K562 (cell line): ENCODE measurements around the gene ERF. TPM values are rescaled to one million over a fixed set of nuclear protein-coding genes. Genes with fewer than 3 reads are reported as not detected.

Experiments
- ESRRA ChIP-seq: fragments of 450-650 bp; IDR thresholded peaks from 2 replicates; pipeline ENCODE4 v1.6.1; 2014; ENCODE audit warnings: low read depth, mild to moderate bottlenecking, moderate library complexity, borderline replicate concordance
- IRF2 ChIP-seq: sonication (generic); formaldehyde crosslinking; IDR thresholded peaks from 2 replicates; pipeline ENCODE4 v1.8.1; 2022; ENCODE audit warnings: mild to moderate bottlenecking, missing genetic modification reagents
- MAFG ChIP-seq: fragments of 450-650 bp; conservative IDR thresholded peaks from 2 replicates; pipeline ENCODE4 v1.6.1; 2016; ENCODE audit warnings: missing genetic modification characterization, missing compliant biosample characterization
- MEF2A ChIP-seq: IDR thresholded peaks from 2 replicates; pipeline ENCODE4 v1.6.1; 2011; ENCODE audit warnings: low read depth, mild to moderate bottlenecking, low read length, moderate library complexity; ENCODE audit not compliant: control insufficient read depth
- NR2C1 ChIP-seq, 2 experiments: fragments of 450-650 bp; IDR thresholded peaks; 2 replicates each; pipeline ENCODE4 v1.6.1; 2017; ENCODE audit warnings: mild to moderate bottlenecking in 2 of 2, antibody characterized with exemption in 1 of 2, inconsistent platforms in 1 of 2, missing compliant biosample characterization in 1 of 2, missing genetic modification characterization in 1 of 2
- SRSF3 ChIP-seq: fragments of 200-400 bp; formaldehyde crosslinking; IDR thresholded peaks from 2 replicates; pipeline ENCODE4 v1.6.1; 2016; ENCODE audit warnings: mild to moderate bottlenecking, low read length, moderate library complexity; ENCODE audit not compliant: insufficient read depth
- SUPT5H ChIP-seq: fragments of 450-650 bp; IDR thresholded peaks from 2 replicates; pipeline ENCODE4 v1.6.1; 2016
- TAL1 ChIP-seq: fragments of 450-650 bp; IDR thresholded peaks from 2 replicates; pipeline ENCODE4 v1.6.1; 2016; ENCODE audit warnings: mild to moderate bottlenecking
- TEAD4 ChIP-seq, 2 experiments: sonication (generic) in 1 of 2; formaldehyde crosslinking in 1 of 2; IDR thresholded peaks; 2 replicates each; pipeline versions ENCODE4 v1.6.1 to v1.8.0; 2012 to 2022; ENCODE audit warnings: borderline replicate concordance in 1 of 2, inconsistent platforms in 1 of 2, low read length in 1 of 2, mild to moderate bottlenecking in 1 of 2, missing genetic modification reagents in 1 of 2
- XRCC3 ChIP-seq: fragments of 450-650 bp; IDR thresholded peaks from 2 replicates; pipeline ENCODE4 v1.6.1; 2017; ENCODE audit warnings: mild to moderate bottlenecking, moderate library complexity
- ZNF561 ChIP-seq: fragments of 450-650 bp; formaldehyde crosslinking; conservative IDR thresholded peaks from 2 replicates; pipeline ENCODE4 v1.4.0; 2020; ENCODE audit warnings: mild to moderate bottlenecking, moderate library complexity
- polyA plus RNA-seq, 8 experiments: library from polyadenylated mRNA; depleted of rRNA in 4 of 8; stranded (reverse) in 5 of 8; unstranded in 3 of 8; fragments of >200 nt; fragmentation: Nextera tagmentation in 2 of 8; fragmentation: Illumina TruSeq in 1 of 8; extraction: Ambion mirVana in 2 of 8; extraction: Trizol in 1 of 8; gene quantifications; 2 replicates each; pipeline versions ENCODE4 v1.2.1 to v1.2.3, GENCODE V29; 2011 to 2014; ENCODE audit warnings: inconsistent platforms in 1 of 8, missing spikeins in 1 of 8
- total RNA-seq, 7 experiments: library from RNA; depleted of rRNA in 6 of 7; stranded (reverse); fragments of >200 nt in 6 of 7; fragmentation: Illumina TruSeq in 2 of 7; extraction: Trizol in 2 of 7; gene quantifications; 2 replicates each; pipeline versions ENCODE4 v1.2.1 to v1.2.3, GENCODE V29; 2011 to 2021; ENCODE audit warnings: low replicate concordance in 1 of 7
- TF ChIP-seq, protein P1 (sequence below): sonication (generic); formaldehyde crosslinking; IDR thresholded peaks from 2 replicates; pipeline ENCODE4 v1.8.1; 2023; ENCODE audit warnings: missing genetic modification reagents, mild to moderate bottlenecking, borderline replicate concordance
- TF ChIP-seq, protein P2 (sequence below): fragments of 250-450 bp; sonication (Bioruptor Pico); IDR thresholded peaks from 2 replicates; pipeline ENCODE4 v1.5.1; 2021; ENCODE audit warnings: mild to moderate bottlenecking

The ERF gene
- total and polyA plus RNA-seq, 9 of the 15 experiments (the other 6 are each of a cell fraction or from before 2014, with no cell fraction given) = 0.03 to 75.4 (median 27.0) TPM

DNA sequence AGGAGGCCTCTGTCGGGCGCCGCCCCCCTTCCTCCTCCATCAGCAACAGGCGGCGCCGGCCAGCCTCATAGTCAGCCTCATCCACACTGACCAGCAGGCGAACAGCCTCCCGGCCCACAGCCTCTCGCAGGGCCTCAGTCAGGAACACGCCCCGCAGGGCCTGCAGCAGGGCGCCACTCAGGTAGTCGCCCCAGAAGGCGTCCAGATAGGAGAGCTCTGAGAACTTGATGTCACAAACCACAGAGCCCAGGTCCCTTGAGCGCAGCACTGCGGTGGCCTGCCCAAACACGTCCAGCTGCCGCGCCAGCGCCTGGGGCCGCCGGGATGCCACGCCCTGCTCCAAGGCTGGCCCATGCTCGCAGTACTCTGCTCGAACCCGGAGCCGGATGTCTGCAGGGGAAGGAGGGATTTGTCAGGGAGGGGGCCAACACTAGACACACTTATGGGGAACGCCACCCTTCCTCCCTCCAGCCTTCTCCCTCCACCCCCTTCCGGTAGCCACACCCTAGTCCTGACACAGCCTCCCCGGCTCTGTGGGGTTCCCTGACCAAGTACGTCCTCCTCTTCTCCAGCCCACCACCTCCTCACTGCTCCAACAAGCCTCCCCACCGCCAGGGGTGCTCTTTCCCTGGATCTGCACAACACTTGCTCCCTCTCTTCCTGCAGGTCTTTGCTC lies 55.4 kb downstream of the ERF start (continued):
- TF ChIP-seq, protein P1, sequence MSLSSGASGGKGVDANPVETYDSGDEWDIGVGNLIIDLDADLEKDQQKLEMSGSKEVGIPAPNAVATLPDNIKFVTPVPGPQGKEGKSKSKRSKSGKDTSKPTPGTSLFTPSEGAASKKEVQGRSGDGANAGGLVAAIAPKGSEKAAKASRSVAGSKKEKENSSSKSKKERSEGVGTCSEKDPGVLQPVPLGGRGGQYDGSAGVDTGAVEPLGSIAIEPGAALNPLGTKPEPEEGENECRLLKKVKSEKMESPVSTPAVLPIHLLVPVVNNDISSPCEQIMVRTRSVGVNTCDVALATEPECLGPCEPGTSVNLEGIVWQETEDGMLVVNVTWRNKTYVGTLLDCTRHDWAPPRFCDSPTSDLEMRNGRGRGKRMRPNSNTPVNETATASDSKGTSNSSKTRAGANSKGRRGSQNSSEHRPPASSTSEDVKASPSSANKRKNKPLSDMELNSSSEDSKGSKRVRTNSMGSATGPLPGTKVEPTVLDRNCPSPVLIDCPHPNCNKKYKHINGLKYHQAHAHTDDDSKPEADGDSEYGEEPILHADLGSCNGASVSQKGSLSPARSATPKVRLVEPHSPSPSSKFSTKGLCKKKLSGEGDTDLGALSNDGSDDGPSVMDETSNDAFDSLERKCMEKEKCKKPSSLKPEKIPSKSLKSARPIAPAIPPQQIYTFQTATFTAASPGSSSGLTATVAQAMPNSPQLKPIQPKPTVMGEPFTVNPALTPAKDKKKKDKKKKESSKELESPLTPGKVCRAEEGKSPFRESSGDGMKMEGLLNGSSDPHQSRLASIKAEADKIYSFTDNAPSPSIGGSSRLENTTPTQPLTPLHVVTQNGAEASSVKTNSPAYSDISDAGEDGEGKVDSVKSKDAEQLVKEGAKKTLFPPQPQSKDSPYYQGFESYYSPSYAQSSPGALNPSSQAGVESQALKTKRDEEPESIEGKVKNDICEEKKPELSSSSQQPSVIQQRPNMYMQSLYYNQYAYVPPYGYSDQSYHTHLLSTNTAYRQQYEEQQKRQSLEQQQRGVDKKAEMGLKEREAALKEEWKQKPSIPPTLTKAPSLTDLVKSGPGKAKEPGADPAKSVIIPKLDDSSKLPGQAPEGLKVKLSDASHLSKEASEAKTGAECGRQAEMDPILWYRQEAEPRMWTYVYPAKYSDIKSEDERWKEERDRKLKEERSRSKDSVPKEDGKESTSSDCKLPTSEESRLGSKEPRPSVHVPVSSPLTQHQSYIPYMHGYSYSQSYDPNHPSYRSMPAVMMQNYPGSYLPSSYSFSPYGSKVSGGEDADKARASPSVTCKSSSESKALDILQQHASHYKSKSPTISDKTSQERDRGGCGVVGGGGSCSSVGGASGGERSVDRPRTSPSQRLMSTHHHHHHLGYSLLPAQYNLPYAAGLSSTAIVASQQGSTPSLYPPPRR (CRISPR knock-in tag) = no peak
- TF ChIP-seq TAL1 = no peak
- TF ChIP-seq, protein P2, sequence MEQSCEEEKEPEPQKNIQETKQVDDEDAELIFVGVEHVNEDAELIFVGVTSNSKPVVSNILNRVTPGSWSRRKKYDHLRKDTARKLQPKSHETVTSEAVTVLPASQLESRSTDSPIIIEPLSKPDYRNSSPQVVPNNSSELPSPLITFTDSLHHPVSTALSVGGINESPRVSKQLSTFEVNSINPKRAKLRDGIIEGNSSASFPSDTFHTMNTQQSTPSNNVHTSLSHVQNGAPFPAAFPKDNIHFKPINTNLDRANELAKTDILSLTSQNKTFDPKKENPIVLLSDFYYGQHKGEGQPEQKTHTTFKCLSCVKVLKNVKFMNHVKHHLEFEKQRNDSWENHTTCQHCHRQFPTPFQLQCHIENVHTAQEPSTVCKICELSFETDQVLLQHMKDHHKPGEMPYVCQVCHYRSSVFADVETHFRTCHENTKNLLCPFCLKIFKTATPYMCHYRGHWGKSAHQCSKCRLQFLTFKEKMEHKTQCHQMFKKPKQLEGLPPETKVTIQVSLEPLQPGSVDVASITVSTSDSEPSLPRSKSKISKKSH (CRISPR knock-in tag) = no peak
- TF ChIP-seq MEF2A = no peak
- no peak for TF ChIP-seq NR2C1 (IDR thresholded peaks at IDR 0.05)
- no peak for TF ChIP-seq NR2C1 (tag; IDR thresholded peaks at IDR 0.05)
- TF ChIP-seq SRSF3 = no peak
- no peak for TF ChIP-seq MAFG
- peak; percentile 70 for TF ChIP-seq ESRRA
- TF ChIP-seq TEAD4 (IDR thresholded peaks at IDR 0.05; ENCODE audit: low read length) = no peak
- TF ChIP-seq TEAD4 (CRISPR knock-in tag; IDR thresholded peaks at IDR 0.05; ENCODE audit: borderline replicate concordance) = no peak
- TF ChIP-seq ZNF561 = no peak
- no peak for TF ChIP-seq IRF2 (CRISPR knock-in tag)
- 0 out of 2 replicates have a peak, but pooled peaks have one; percentile 31 for TF ChIP-seq SUPT5H
- TF ChIP-seq XRCC3 = no peak
